Activated T-cell treated with anti-CD3 and anti-CD28 coated beads, Interleukin-2, amount 50 U/mL, for 4 hours (primary cell): Measurements from ENCODE around the gene CCR1. TPM values are rescaled to one million over a fixed set of nuclear protein-coding genes. Genes with fewer than 3 reads are reported as not detected.

ENCODE experiments used
- ATAC-seq, 2 donors: fragments of 200-7000 bp; cut with Tn5 transposase; one replicate each; pipeline ENCODE4 v1.10.0; 2021
- DNase-seq: peaks from one replicate; pipeline ENCODE4 v3.0.0-alpha.2; 2020
- H3K27me3 Mint-ChIP-seq: one replicate; pipeline ENCODE4 v1.8.0; 2021; ENCODE audit warnings: low read depth, mixed read lengths
- H3K36me3 Mint-ChIP-seq: one replicate; pipeline ENCODE4 v1.8.0; 2022; ENCODE audit warnings: mixed read lengths; ENCODE audit not compliant: insufficient read depth
- H3K4me1 Mint-ChIP-seq: one replicate; pipeline ENCODE4 v1.8.0; 2021; ENCODE audit warnings: low read depth, mixed read lengths
- H3K4me3 Mint-ChIP-seq: one replicate; pipeline ENCODE4 v1.8.0; 2021; ENCODE audit warnings: mild to moderate bottlenecking, moderate library complexity, mixed read lengths
- H3K9me3 Mint-ChIP-seq: one replicate; pipeline ENCODE4 v1.8.0; 2021; ENCODE audit warnings: mixed read lengths
- total RNA-seq, 3 donors: library from RNA; stranded (reverse); gene quantifications; one replicate each; pipeline ENCODE4 v1.2.1, GENCODE V29; 2021

Gene CCR1
- total RNA-seq, 3 donors from 2014 or later = 0.57 to 3.2 (median 1.2) TPM

GRCh38 chr3:46203681-46204080 is 4.4 kb downstream of the CCR1 start:
- H3K4me3 Mint-ChIP-seq = no peak overlapping the region
- peaks cover 21% of the 10 kb centered on the region for H3K4me1 Mint-ChIP-seq
- ATAC-seq = no peak
- H3K27me3 Mint-ChIP-seq = no peaks in the 10 kb centered on the region
- H3K9me3 Mint-ChIP-seq = no peaks in the 10 kb centered on the region
- no peak for DNase-seq
- no peaks in the 10 kb centered on the region for H3K36me3 Mint-ChIP-seq

- DNase-seq = no peak
- Mint-ChIP-seq H3K4me3 (no peak overlapping the region), H3K9me3 (no peaks in the 10 kb centered on the region), H3K27me3 (no peaks in the 10 kb centered on the region), H3K36me3 (no peaks in the 10 kb centered on the region), H3K4me1 (peaks cover 11% of the 10 kb centered on the region)
- no peak for ATAC-seq
These were observed 5.6 kb downstream of the CCR1 start for GRCh38 chr3:46202535-46202934.

GRCh38 chr3:46200790-46201189 is 7.3 kb downstream of the CCR1 start:
- no peaks in the 10 kb centered on the region for H3K36me3 Mint-ChIP-seq
- peaks cover 2% of the 10 kb centered on the region for H3K4me1 Mint-ChIP-seq
- ATAC-seq (no peak), DNase-seq (no peak)
- H3K4me3 Mint-ChIP-seq = no peak overlapping the region
- H3K9me3 Mint-ChIP-seq = no peaks in the 10 kb centered on the region
- H3K27me3 Mint-ChIP-seq = no peaks in the 10 kb centered on the region

GRCh38 chr3:46200211-46200610 is 7.9 kb downstream of the CCR1 start:
- Mint-ChIP-seq H3K27me3 (no peaks in the 10 kb centered on the region), H3K4me1 (peaks cover 2% of the 10 kb centered on the region), H3K9me3 (no peaks in the 10 kb centered on the region), H3K4me3 (no peak overlapping the region), H3K36me3 (no peaks in the 10 kb centered on the region)
- ATAC-seq = no peak
- no peak for DNase-seq

GRCh38 chr3:46196261-46196957 is 11.7 kb downstream of the CCR1 start:
- no peak for ATAC-seq
- no peaks in the 10 kb centered on the region for H3K4me1 Mint-ChIP-seq
- no peak for DNase-seq
- H3K9me3 Mint-ChIP-seq = peaks cover 21% of the 10 kb centered on the region
- no peak overlapping the region for H3K4me3 Mint-ChIP-seq
- H3K36me3 Mint-ChIP-seq = peaks cover 3% of the 10 kb centered on the region
- peaks cover 6% of the 10 kb centered on the region for H3K27me3 Mint-ChIP-seq

- H3K27me3 Mint-ChIP-seq = peaks cover 11% of the 10 kb centered on the region
- ATAC-seq (no peak), DNase-seq (no peak)
- no peak overlapping the region for H3K4me3 Mint-ChIP-seq
- peaks cover 3% of the 10 kb centered on the region for H3K36me3 Mint-ChIP-seq
- no peaks in the 10 kb centered on the region for H3K4me1 Mint-ChIP-seq
- H3K9me3 Mint-ChIP-seq = peaks cover 21% of the 10 kb centered on the region
These were observed 13.1 kb downstream of the CCR1 start for GRCh38 chr3:46194868-46195553.

- Mint-ChIP-seq H3K4me1 (no peaks in the 10 kb centered on the region), H3K36me3 (peaks cover 3% of the 10 kb centered on the region), H3K4me3 (no peak overlapping the region), H3K27me3 (peaks cover 11% of the 10 kb centered on the region), H3K9me3 (peaks cover 21% of the 10 kb centered on the region)
- no peak for ATAC-seq
- no peak for DNase-seq
These were observed 14.7 kb downstream of the CCR1 start for GRCh38 chr3:46193436-46193835.

GRCh38 chr3:46192939-46193338 is 15.2 kb downstream of the CCR1 start:
- no peak overlapping the region for H3K4me3 Mint-ChIP-seq
- peaks cover 3% of the 10 kb centered on the region for H3K36me3 Mint-ChIP-seq
- H3K27me3 Mint-ChIP-seq = peaks cover 11% of the 10 kb centered on the region
- H3K4me1 Mint-ChIP-seq = peaks cover 2% of the 10 kb centered on the region
- H3K9me3 Mint-ChIP-seq = peaks cover 21% of the 10 kb centered on the region
- DNase-seq (no peak), ATAC-seq (no peak)

GRCh38 chr3:46191730-46192129 is 16.4 kb downstream of the CCR1 start:
- peaks cover 6% of the 10 kb centered on the region for H3K4me1 Mint-ChIP-seq
- no peak for ATAC-seq
- H3K9me3 Mint-ChIP-seq = peaks cover 21% of the 10 kb centered on the region
- peaks cover 11% of the 10 kb centered on the region for H3K27me3 Mint-ChIP-seq
- no peak overlapping the region for H3K4me3 Mint-ChIP-seq
- H3K36me3 Mint-ChIP-seq = peaks cover 3% of the 10 kb centered on the region
- no peak for DNase-seq

GRCh38 chr3:46188708-46189107 is 19.4 kb downstream of the CCR1 start:
- H3K27me3 Mint-ChIP-seq = peaks cover 11% of the 10 kb centered on the region
- H3K4me1 Mint-ChIP-seq = peaks cover 8% of the 10 kb centered on the region
- H3K4me3 Mint-ChIP-seq = no peak overlapping the region
- DNase-seq (no peak), ATAC-seq (no peak)
- peaks cover 9% of the 10 kb centered on the region for H3K9me3 Mint-ChIP-seq
- H3K36me3 Mint-ChIP-seq = peaks cover 3% of the 10 kb centered on the region

- H3K36me3 Mint-ChIP-seq = peaks cover 2% of the 10 kb centered on the region
- H3K4me1 Mint-ChIP-seq = peaks cover 8% of the 10 kb centered on the region
- ATAC-seq = no peak
These were observed 20.2 kb downstream of the CCR1 start for GRCh38 chr3:46187876-46188275.

GRCh38 chr3:46187341-46187700 is 20.8 kb downstream of the CCR1 start:
- no peak for ATAC-seq
- Mint-ChIP-seq H3K36me3 (no peaks in the 10 kb centered on the region), H3K4me1 (peaks cover 8% of the 10 kb centered on the region), H3K9me3 (no peaks in the 10 kb centered on the region), H3K4me3 (no peak overlapping the region), H3K27me3 (peaks cover 8% of the 10 kb centered on the region)
- no peak for DNase-seq

More at GRCh38 chr3:46187876-46188275, 20.2 kb downstream of the CCR1 start:
- DNase-seq = no peak
- Mint-ChIP-seq H3K9me3 (peaks cover 2% of the 10 kb centered on the region), H3K4me3 (no peak overlapping the region), H3K27me3 (peaks cover 8% of the 10 kb centered on the region)

- ATAC-seq (no peak), DNase-seq (no peak)
- H3K27me3 Mint-ChIP-seq = peaks cover 8% of the 10 kb centered on the region
- no peaks in the 10 kb centered on the region for H3K9me3 Mint-ChIP-seq
- peaks cover 8% of the 10 kb centered on the region for H3K4me1 Mint-ChIP-seq
- H3K36me3 Mint-ChIP-seq = no peaks in the 10 kb centered on the region
- H3K4me3 Mint-ChIP-seq = no peak overlapping the region
These were observed 21.4 kb downstream of the CCR1 start for GRCh38 chr3:46186471-46187340.

- peaks cover 8% of the 10 kb centered on the region for H3K4me1 Mint-ChIP-seq
- H3K4me3 Mint-ChIP-seq = no peak overlapping the region
- ATAC-seq (peak in 1 of 2 donors; percentile 32), DNase-seq (no peak)
- H3K36me3 Mint-ChIP-seq = no peaks in the 10 kb centered on the region
- peaks cover 2% of the 10 kb centered on the region for H3K27me3 Mint-ChIP-seq
- H3K9me3 Mint-ChIP-seq = no peaks in the 10 kb centered on the region
These were observed 23.6 kb downstream of the CCR1 start for GRCh38 chr3:46184469-46184868.
